Loucy (cell line): Measurements from ENCODE around the gene THAP7.

Experiments used
- H2AFZ ChIP-seq: fragments of 200-600 bp; sonication (generic); 2 replicates; pipeline ENCODE4 v1.6.0; 2016; ENCODE audit warnings: antibody characterized with exemption, mild to moderate bottlenecking, low read length, moderate library complexity
- H3F3A ChIP-seq: fragments of 200-600 bp; 2 replicates; pipeline ENCODE4 v1.6.0; 2016; ENCODE audit warnings: antibody characterized with exemption, low read depth, mild to moderate bottlenecking
- H3K27me3 ChIP-seq: fragments of 200-600 bp; sonication (generic); 2 replicates; pipeline ENCODE4 v1.6.1; 2014; ENCODE audit warnings: low read length, mild to moderate bottlenecking; ENCODE audit not compliant: insufficient read depth, poor library complexity, severe bottlenecking
- H3K36me3 ChIP-seq: fragments of 200-600 bp; sonication (generic); 2 replicates; pipeline ENCODE4 v1.6.1; 2016; ENCODE audit warnings: low read length; ENCODE audit not compliant: insufficient read depth
- H3K4me1 ChIP-seq: fragments of 200-600 bp; sonication (generic); 2 replicates; pipeline ENCODE4 v1.5.1; 2014; ENCODE audit warnings: low read length, mild to moderate bottlenecking; ENCODE audit not compliant: insufficient read depth, poor library complexity, severe bottlenecking
- H3K4me2 ChIP-seq: fragments of 200-600 bp; sonication (generic); 2 replicates; pipeline ENCODE4 v1.6.0; 2014; ENCODE audit warnings: antibody characterized with exemption, low read length, low read depth, mild to moderate bottlenecking; ENCODE audit not compliant: poor library complexity, severe bottlenecking
- H3K4me3 ChIP-seq: fragments of 200-600 bp; sonication (generic); 2 replicates; pipeline ENCODE4 v1.5.1; 2014; ENCODE audit warnings: low read length, mild to moderate bottlenecking, mixed read lengths; ENCODE audit not compliant: poor library complexity, severe bottlenecking
- H3K79me2 ChIP-seq: fragments of 200-600 bp; sonication (generic); 2 replicates; pipeline ENCODE4 v1.6.1; 2014; ENCODE audit warnings: low read length; ENCODE audit not compliant: insufficient read depth
- H3K9ac ChIP-seq: fragments of 200-600 bp; sonication (generic); 2 replicates; pipeline ENCODE4 v1.6.0; 2014; ENCODE audit warnings: mild to moderate bottlenecking, low read depth, low read length, moderate library complexity; ENCODE audit not compliant: poor library complexity, severe bottlenecking
- H3K9me2 ChIP-seq: fragments of 200-600 bp; sonication (generic); replicated peaks from 2 replicates; pipeline ENCODE4 v1.6.1; 2016; ENCODE audit warnings: low read depth, low read length, mixed read lengths
- H3K9me3 ChIP-seq: fragments of 200-600 bp; sonication (generic); 2 replicates; pipeline ENCODE4 v1.6.1; 2014; ENCODE audit warnings: mild to moderate bottlenecking, antibody characterized with exemption, low read length, low read depth; ENCODE audit not compliant: insufficient read depth
- H4K20me1 ChIP-seq: fragments of 200-600 bp; sonication (generic); 2 replicates; pipeline ENCODE4 v1.6.0; 2014; ENCODE audit warnings: antibody characterized with exemption, low read length, mild to moderate bottlenecking; ENCODE audit not compliant: insufficient read depth, poor library complexity, severe bottlenecking
- EZH2phosphoT487 ChIP-seq: fragments of 200-600 bp; IDR thresholded peaks from 2 replicates; pipeline ENCODE4 v1.6.1; 2018; ENCODE audit warnings: antibody characterized with exemption, mild to moderate bottlenecking, moderate library complexity, borderline replicate concordance
- TF ChIP-seq, protein P1 (sequence below): fragments of 200-600 bp; sonication (generic); conservative IDR thresholded peaks from 2 replicates; pipeline ENCODE4 v1.5.1; 2014; ENCODE audit warnings: mild to moderate bottlenecking, antibody characterized with exemption, low read length

The THAP7 gene

GRCh38 chr22:20949698-20950183 is 52.2 kb downstream of the THAP7 start:
- H3K9ac ChIP-seq, result no peak overlapping the region
- peaks cover 7% of the 10 kb centered on the region for H3K4me1 ChIP-seq
- no peaks in the 10 kb centered on the region for H3F3A ChIP-seq
- no peak overlapping the region for H2AFZ ChIP-seq
- TF ChIP-seq, protein P1, sequence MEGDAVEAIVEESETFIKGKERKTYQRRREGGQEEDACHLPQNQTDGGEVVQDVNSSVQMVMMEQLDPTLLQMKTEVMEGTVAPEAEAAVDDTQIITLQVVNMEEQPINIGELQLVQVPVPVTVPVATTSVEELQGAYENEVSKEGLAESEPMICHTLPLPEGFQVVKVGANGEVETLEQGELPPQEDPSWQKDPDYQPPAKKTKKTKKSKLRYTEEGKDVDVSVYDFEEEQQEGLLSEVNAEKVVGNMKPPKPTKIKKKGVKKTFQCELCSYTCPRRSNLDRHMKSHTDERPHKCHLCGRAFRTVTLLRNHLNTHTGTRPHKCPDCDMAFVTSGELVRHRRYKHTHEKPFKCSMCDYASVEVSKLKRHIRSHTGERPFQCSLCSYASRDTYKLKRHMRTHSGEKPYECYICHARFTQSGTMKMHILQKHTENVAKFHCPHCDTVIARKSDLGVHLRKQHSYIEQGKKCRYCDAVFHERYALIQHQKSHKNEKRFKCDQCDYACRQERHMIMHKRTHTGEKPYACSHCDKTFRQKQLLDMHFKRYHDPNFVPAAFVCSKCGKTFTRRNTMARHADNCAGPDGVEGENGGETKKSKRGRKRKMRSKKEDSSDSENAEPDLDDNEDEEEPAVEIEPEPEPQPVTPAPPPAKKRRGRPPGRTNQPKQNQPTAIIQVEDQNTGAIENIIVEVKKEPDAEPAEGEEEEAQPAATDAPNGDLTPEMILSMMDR, result no peak
- no peak for TF ChIP-seq EZH2phosphoT487
- no peaks in the 10 kb centered on the region for H3K27me3 ChIP-seq
- peak overlapping the region; percentile 18 for H3K4me2 ChIP-seq
- H4K20me1 ChIP-seq, result peaks cover 76% of the 10 kb centered on the region
- peaks cover 89% of the 10 kb centered on the region for H3K36me3 ChIP-seq
- no peak overlapping the region for H3K4me3 ChIP-seq
- H3K9me2 ChIP-seq, result no peaks in the 10 kb centered on the region
- no peaks in the 10 kb centered on the region for H3K9me3 ChIP-seq
- H3K79me2 ChIP-seq, result peaks cover 79% of the 10 kb centered on the region
